HG03469 (cell line): Measurements from ENCODE around the gene CFAP157.

ENCODE experiments used
- ATAC-seq: cut with Tn5 transposase; IDR thresholded peaks from one replicate; pipeline ENCODE4 v1.9.1; 2021; ENCODE audit warnings: mild to moderate bottlenecking, moderate library complexity, moderate number of reproducible peaks; ENCODE audit not compliant: unreplicated experiment

Gene CFAP157

GRCh38 chr9:127692071-127692470, 14.7 kb upstream of the CFAP157 start:
- ATAC-seq = no peak

- ATAC-seq = no peak
Observed at GRCh38 chr9:127693143-127693542, 13.6 kb upstream of the CFAP157 start.

- ATAC-seq = no peak
Observed at GRCh38 chr9:127693697-127694096, 13.1 kb upstream of the CFAP157 start.

DNA sequence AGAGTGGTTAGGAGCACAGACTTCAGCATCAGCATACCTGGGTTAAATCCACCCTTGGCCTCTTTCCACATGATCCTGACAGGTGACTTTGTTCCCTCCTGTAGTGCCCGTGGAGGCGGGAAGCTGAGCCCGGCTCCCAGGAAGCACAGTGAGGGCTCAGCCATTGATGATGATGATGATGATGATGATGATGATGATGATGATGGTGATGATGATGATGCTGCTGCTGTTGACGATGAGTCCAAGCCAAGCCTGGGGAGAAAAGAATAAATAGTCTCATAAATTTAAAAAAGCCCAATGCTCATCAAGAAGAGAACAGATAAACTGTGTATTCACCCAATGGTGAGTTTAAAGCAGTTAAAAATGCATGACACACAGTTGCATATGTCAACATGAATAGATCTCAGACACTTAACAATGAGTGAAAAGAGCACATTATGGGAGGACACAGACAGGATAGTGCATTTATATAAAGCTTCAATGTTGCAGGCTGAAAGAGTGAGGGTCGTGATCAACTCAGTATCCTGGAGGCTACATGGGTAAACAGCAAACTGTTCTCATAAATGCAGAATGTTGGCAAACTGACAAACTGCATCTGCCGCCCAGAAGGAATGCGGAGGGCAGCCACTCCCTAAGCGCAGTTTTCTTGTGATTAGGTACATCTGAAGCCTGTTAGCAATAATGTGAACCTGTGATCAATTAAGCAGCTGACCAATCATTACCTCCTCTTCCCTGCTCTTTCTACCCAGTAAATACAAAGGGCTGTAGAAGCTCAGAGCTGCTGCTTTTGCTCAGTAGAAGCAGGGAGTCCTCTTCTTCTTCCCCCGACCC, 11.7 kb upstream of the CFAP157 start:
- ATAC-seq = no peak

DNA sequence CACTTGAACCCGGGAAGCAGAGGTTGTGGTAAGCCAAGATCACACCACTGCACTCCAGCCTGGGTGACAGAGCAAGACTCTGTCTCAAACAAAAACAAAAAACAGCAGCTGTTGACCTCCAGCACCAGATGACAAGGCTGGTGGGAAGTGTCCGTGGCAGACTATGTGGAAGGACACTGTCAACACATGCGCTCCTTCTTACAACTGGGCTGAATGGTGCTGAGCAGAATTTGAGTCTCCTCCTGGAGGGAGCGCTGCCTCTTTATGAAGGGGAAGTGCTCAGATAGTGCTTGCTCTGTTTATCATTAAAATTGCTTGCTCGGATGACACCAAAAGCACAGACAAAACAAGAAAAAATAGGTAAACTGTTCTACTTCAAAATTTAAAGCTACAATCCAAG, 9.2 kb upstream of the CFAP157 start:
- no peak for ATAC-seq

GRCh38 chr9:127698386-127698785, 8.4 kb upstream of the CFAP157 start:
- ATAC-seq = no peak

DNA sequence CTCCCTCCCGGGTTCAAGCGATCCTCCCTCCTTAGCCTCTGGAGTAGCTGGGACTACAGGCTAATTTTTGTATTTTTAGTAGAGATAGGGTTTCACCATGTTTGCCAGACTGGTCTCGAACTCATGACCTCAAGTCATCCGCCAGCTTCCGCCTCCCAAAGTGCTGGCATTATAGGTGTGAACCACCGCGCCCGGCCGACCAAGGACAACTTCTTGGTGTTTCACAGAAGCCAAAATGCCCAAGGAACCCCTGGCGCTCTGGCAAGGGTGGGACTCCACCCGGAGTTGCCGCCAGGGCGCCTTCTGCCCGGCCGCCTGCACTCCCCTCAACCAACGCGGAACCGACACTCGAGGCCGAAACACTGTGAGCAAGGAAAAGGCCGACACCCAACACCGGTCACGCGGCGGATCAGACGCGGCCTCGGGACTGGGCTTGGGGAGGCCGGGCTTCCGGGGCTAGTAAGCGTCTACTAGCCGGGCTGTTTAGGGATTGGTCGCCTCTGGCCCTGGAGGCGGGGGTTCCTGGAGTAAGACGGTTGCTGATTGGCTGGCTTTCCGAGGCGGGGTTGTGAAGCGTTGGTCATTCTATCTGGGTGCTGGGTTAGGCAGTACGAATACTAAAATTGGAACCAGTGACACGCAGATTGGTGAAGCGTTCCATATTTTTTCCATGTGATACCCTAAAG, 7.7 kb upstream of the CFAP157 start:
- peak; percentile 74 for ATAC-seq

DNA sequence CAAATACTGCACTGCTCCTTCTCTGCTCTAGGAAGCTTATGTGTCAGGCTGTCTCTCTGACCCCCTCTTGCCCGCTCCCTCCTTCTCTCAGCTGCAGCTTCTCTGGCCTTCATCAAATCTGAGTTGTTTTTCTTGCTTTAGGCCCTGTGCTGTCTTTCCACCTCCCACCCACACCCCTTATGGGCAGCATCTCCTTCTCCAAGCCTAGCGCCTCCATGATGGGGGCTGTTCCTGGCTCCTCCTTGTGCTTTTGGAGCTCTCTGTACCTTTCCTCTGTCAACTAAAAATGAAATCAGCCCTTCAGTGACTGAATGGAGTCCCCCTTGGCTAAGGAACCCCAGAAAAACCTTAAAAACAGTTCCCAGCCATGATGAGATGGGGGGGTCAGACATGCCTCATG, 6.6 kb upstream of the CFAP157 start:
- no peak for ATAC-seq

DNA sequence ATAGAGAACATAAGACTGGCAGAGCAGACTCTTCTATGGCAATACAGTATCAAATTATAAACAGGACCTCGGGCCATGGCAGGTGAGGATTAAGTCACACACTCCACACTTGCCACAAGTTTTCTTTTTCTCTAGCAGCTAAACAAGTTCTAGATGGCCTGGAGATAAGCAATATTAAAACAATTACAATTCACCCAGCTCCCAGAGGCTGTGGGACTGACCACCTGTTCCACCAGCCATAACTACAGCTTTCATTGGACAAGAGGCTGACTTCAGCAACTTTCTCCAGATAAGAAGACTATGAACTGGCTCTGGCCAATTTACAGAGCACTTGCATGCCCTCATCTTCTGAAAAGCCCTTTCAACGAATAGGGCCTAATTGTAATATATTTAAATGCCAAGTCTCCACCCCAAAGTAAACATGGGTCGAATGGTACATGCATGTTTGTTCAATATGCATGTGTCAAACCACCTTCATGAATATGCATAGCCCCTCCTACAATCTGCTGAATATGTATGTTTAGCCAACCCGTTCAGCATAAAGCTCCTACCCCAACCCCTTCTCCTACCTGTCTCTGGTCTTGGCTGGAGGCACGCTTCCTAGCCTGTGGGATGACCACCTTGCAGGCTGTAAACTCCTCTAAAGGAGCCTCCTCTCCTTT, 6.1 kb upstream of the CFAP157 start:
- no peak for ATAC-seq

- ATAC-seq = no peak
Observed at GRCh38 chr9:127703289-127703946, 3.4 kb upstream of the CFAP157 start.

GRCh38 chr9:127705577-127706379, 1.0 kb upstream of the CFAP157 start:
- ATAC-seq = no peak

- no peak for ATAC-seq
Observed at GRCh38 chr9:127707766-127708165, 978 bp downstream of the CFAP157 start.

- ATAC-seq = no peak
Observed at GRCh38 chr9:127708952-127709587, 2.3 kb downstream of the CFAP157 start.

DNA sequence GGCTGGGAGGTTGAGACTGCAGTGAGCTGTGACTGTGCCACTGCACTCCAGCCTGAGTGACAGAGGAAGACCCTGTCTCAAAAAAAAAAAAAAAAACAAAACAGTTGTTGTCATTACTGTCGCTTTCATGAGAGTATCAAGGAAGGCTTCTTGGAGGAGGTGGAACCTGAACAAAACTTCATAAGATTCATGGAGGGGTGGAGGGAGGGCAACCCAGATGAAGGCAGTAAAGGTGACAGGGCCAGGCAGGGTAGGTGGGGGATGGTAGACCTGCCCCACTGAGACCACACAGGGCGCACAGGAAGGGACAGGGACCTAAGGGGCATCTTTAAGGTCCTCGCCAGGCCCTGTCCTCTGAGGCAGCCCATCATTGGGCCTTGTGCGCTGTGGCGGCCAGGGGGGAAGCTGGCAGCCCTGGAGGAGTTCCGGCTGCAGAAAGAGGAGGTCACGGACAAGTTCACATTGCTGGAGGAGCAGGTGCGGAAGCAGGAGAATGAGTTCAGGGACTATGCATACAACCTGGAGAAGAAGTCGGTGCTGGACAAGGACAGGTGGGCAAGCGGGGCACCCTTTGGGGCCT, 3.5 kb downstream of the CFAP157 start:
- no peak for ATAC-seq

- ATAC-seq = no peak
Observed at GRCh38 chr9:127711226-127711701, 4.5 kb downstream of the CFAP157 start.

- no peak for ATAC-seq
Observed at GRCh38 chr9:127711831-127712274, 5.1 kb downstream of the CFAP157 start.

DNA sequence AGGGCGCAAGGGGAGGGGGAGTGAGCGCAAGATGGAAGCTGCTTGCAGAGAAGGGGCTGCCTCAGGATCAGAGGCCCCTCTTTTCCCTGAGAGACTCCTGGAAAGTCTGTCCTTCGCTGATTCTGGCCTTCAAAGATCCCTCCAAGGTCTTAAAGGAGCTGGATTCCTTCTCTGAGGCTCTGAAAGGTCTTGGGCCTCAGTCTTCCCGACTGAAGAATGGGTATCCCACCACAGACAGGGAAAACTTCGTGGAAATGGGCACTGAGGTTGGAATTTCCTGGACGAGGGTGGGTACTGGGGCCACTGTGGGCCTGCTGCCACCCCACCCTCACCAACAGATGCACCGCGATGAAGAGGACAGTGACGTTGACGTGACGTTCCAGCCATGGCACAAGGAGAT, 5.6 kb downstream of the CFAP157 start:
- no peak for ATAC-seq

DNA sequence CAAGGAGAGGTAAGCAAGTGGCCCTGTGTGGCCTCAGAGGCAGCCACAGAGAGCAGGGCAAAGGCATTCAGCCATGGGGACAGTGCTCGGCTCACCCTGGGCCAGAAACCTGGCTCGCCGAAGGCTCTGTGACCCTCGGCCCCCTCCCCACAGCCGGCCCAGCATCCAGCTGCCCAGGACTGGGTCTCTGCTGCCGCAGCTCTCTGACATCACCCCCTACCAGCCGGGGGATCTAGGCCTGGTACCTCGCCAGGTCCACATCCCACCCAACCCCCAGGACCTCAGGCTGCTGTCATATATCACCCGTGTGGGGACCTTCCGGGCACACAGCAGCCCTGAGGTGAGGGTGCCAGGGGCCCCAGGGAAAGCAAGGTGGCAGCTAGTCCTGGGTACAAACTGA, 6.1 kb downstream of the CFAP157 start:
- no peak for ATAC-seq

DNA sequence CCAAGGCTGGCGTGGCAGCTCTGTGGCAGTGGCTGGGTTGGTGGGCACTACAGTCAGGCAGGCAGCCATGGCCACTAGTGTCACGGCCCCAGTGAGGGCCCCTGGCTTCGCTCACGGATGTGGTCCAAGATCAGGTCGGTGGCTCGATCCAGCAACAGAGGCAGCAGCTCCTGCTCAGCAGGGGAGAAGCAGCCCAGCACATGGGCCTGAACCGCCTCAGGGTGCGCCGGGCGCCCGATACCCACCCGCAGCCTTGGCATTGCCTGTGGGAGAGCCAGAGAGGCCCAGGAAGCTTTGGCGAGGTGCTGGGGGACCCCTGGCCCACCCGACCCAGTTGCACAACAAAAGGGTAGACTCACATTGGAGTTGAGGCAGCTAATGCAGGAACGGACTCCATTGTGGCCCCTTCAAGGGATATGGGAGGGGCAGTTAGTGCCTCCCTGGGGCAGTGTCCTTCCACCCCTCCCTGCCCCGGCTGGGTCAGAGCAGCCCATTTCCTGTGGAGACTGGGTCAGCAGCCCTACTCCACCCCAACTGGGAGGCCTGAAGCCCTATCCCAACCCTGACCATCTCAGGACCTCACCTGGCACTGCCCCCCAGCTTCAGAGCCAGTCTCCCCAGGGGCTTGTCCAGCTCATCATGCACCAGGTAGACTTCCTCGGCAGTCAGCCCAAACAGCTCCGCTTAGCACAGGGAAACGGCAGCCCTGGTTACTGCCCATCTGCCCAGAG, 7.4 kb downstream of the CFAP157 start:
- ATAC-seq = no peak
